GM12865 (cell line): ENCODE results near the gene FILIP1.

Experiments used
- DNase-seq: peaks from one replicate; pipeline ENCODE4 v3.0.0; 2010; ENCODE audit warnings: low read depth
- H3K4me3 ChIP-seq: 2 replicates; pipeline ENCODE4 v1.5.1; 2011; ENCODE audit warnings: mild to moderate bottlenecking, low read depth, low read length, control low read depth
- TF ChIP-seq, protein P1 (sequence below): IDR thresholded peaks from 2 replicates; pipeline ENCODE4 v1.5.1; 2011; ENCODE audit warnings: low read length, control low read depth, low read depth, inconsistent platforms; ENCODE audit not compliant: insufficient read depth; ENCODE audit errors: missing control alignments

Gene FILIP1

DNA sequence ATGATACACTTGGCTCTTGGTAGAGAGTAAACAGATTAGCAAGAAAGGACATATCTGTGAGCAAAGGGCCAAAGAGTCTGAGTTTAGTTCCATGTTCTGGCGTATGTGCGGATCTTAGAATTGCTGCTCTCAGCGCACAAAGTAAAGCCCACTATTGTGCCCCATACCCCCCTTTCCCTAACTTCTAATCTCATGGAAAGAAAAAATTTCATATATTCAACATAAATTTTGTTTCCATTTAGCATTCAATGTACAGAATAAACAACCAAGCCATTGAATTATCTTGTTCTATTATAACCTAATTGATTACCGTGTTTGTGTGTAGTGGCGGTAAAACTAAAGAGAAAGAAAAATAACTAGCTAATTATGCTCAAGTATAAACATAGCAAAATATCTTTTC lies 30.5 kb downstream of the FILIP1 start:
- DNase-seq, result no peak
- H3K4me3 ChIP-seq, result no peak overlapping the region
- TF ChIP-seq, protein P1, sequence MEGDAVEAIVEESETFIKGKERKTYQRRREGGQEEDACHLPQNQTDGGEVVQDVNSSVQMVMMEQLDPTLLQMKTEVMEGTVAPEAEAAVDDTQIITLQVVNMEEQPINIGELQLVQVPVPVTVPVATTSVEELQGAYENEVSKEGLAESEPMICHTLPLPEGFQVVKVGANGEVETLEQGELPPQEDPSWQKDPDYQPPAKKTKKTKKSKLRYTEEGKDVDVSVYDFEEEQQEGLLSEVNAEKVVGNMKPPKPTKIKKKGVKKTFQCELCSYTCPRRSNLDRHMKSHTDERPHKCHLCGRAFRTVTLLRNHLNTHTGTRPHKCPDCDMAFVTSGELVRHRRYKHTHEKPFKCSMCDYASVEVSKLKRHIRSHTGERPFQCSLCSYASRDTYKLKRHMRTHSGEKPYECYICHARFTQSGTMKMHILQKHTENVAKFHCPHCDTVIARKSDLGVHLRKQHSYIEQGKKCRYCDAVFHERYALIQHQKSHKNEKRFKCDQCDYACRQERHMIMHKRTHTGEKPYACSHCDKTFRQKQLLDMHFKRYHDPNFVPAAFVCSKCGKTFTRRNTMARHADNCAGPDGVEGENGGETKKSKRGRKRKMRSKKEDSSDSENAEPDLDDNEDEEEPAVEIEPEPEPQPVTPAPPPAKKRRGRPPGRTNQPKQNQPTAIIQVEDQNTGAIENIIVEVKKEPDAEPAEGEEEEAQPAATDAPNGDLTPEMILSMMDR, result no peak

DNA sequence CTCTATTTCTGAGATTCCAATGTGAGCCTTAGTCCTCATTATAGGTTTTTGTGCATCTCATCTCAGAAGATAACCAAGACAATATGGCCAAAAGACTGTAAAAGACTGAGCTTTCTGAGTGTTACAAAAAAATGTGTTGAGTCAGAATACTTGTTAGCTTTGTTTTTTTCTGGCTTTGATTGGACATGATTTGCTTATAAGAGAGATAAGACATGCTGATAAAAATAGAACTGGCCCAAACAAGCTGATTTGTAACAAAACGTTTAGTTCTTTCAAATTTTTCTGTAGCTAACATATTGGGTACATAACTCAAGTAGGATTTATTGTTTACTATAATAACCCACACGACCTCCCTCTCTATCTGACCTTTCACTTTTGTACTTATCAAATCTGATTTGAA lies 32.9 kb downstream of the FILIP1 start:
- DNase-seq, result no peak
- TF ChIP-seq, protein P1, result no peak
- no peak overlapping the region for H3K4me3 ChIP-seq

DNA sequence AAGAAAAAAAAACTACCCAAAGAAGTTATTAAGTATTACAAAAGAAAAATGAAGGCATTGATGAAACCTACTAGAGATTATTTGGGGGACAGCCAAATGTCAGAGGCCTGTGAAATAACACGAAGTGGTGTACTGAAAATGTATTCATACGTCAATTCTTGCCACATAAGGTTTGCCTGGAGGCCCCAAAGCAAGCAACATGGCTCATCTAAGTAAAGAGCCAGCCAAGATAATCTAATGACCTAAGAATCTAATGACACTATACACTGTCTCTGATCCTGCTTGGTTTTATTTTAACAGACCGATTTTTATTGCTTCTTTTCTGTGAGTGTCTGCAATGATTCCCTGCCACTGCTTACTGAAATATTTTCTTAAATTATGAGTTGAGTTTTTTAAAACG lies 34.7 kb downstream of the FILIP1 start:
- TF ChIP-seq, protein P1, result no peak
- no peak overlapping the region for H3K4me3 ChIP-seq
- DNase-seq, result no peak

DNA sequence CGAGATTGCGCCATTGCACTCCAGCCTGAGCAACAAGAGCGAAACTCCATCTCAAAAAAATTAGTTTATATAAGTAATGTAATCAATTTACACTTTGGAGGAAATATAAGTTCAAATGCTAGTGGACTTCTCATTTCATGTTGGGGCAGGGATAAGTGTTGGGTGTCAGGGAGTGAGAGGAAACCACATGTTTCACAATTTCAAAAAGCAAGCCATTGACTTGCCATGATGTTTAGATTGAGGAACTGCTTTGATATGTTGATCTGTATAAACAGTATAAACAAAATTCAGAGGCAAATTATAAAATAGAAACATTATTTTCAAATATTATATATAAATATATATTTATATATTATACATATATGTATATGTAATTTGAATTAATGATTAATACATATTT lies 42.7 kb downstream of the FILIP1 start:
- no peak overlapping the region for H3K4me3 ChIP-seq
- TF ChIP-seq, protein P1, result no peak
- DNase-seq, result no peak

DNA sequence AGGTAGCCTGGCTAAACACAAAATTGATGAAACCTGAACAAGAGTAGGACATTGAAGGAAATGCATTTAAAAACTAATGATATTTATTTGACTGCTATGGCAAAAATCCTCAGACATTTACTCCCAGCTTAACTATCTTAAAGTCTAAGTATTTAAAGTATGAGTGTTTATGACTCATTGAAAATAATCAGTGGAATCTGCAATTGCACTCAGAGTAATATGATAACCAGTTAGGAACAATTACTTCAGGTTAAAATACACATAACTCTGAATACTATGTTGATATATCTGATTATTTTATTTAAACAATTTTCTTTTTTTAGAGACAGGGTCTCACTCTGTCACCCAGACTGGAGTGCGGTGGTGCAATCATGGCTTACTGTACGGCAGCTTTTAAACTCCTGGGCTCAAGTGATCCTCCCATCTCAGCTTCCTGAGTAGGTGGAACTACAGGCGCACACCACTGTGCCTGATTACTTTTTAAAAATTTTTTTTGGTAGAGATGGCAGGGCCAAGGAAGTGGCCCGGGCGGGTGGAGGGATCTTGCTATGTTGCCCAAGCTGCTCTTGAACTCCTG lies 43.9 kb downstream of the FILIP1 start:
- no peak overlapping the region for H3K4me3 ChIP-seq
- no peak for DNase-seq
- TF ChIP-seq, protein P1, result no peak

DNA sequence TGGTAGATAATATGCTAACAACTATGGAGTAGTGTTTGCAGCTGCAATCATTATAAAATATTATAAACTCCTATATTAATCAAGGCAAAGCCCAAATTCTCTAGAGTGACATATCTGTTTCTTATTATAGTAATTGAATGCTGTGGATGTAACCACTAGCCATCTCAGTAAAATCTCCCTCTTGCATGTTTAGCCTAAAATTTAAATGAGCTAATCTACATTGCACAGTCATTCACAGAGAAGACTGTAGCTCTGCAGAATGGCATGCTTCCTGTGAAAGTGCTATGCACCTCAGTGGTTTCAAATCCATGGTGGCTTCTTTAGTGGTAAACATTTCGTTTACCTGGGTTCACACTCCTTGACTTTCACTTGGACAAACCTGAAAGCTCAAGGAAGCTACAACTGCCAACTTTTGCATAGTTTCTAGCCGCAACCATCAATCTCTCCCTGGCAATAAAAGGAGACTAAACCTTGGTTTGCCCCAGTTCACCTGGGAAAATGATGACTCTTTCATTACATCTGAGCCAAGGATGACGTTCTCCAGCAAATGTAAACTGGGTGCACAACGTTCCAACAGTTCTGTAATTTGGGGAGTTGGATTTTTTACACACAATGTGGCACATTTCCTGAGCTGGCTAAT lies 47.2 kb downstream of the FILIP1 start:
- DNase-seq, result peak; percentile 39
- no peak overlapping the region for H3K4me3 ChIP-seq

DNA sequence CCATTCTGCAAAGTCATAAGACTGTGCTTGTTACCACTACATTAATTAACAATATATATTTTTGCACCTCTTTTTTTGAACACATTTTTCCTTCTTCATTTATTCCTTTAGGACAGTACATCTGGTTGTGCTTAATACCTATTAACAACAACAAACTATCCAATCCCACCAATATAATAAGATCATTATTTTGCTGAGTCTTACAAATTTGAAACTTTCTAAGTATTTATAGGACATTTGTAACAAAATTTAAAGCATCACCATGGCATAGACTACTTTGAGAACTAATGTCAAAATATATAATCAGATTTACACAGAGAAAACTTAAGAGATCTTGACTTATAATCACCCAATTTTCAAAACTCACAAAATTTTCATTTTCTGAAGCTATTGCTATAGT lies 47.9 kb downstream of the FILIP1 start:
- TF ChIP-seq, protein P1, result no peak
- no peak overlapping the region for H3K4me3 ChIP-seq
- no peak for DNase-seq

More for the DNA sequence above, 47.2 kb downstream of the FILIP1 start:
- TF ChIP-seq, protein P1, result no peak
